GM12872 (cell line): ENCODE data around the gene CCNI2.

Experiments
- CTCF ChIP-seq: IDR thresholded peaks from 3 replicates; pipeline ENCODE4 v1.5.1; 2011; ENCODE audit warnings: low read depth, mild to moderate bottlenecking, low read length, moderate library complexity; ENCODE audit not compliant: insufficient read depth

CCNI2 gene

GRCh38 chr5:132780577-132780976, 33.4 kb downstream of the CCNI2 start:
- TF ChIP-seq CTCF, result no peak

GRCh38 chr5:132781029-132781428, 33.8 kb downstream of the CCNI2 start:
- TF ChIP-seq CTCF, result no peak

GRCh38 chr5:132782101-132782500, 34.9 kb downstream of the CCNI2 start:
- TF ChIP-seq CTCF, result no peak

GRCh38 chr5:132785365-132785764, 38.1 kb downstream of the CCNI2 start:
- TF ChIP-seq CTCF, result no peak

GRCh38 chr5:132785864-132786263, 38.6 kb downstream of the CCNI2 start:
- TF ChIP-seq CTCF, result no peak

- TF ChIP-seq CTCF, result no peak
These were observed 39.9 kb downstream of the CCNI2 start for GRCh38 chr5:132787076-132787475.

- no peak for TF ChIP-seq CTCF
These were observed 41.3 kb downstream of the CCNI2 start for GRCh38 chr5:132788508-132788907.
